ENCODE results near the gene SMCO1.
"Not testable (repeated sequence)": the region's sequence is repeated elsewhere in the genome, so short reads cannot be mapped to it uniquely, and the experiment has no call there.

The SMCO1 gene

GRCh38 chr3:196519718-196520082, 4.6 kb upstream of the SMCO1 start:
- DNase-seq, result no peak

GRCh38 chr3:196518966-196519717, 4.0 kb upstream of the SMCO1 start:
- no peak for DNase-seq

- peak; percentile 23 for DNase-seq
Measured at GRCh38 chr3:196517919-196518318, 2.8 kb upstream of the SMCO1 start.

GRCh38 chr3:196517162-196517800, 2.1 kb upstream of the SMCO1 start:
- DNase-seq, result no peak

- no peak for DNase-seq
Measured at GRCh38 chr3:196514350-196514716, 813 bp downstream of the SMCO1 start.

- no peak for DNase-seq
Measured at GRCh38 chr3:196513697-196514349, 1.3 kb downstream of the SMCO1 start.

- not testable (repeated sequence) for DNase-seq
Measured at GRCh38 chr3:196511646-196512425, 3.3 kb downstream of the SMCO1 start.

GRCh38 chr3:196511108-196511507, 4.0 kb downstream of the SMCO1 start:
- DNase-seq, result not testable (repeated sequence)

GRCh38 chr3:196506687-196507086, 8.5 kb downstream of the SMCO1 start:
- DNase-seq, result no peak

- no peak for DNase-seq
Measured at GRCh38 chr3:196504556-196504955, 10.6 kb downstream of the SMCO1 start.

GRCh38 chr3:196504077-196504398, 11.1 kb downstream of the SMCO1 start:
- not testable (repeated sequence) for DNase-seq

- DNase-seq, result peak; percentile 55
Measured at GRCh38 chr3:196503196-196504076, 11.7 kb downstream of the SMCO1 start, which contains the start of gene RNF168. Gene RNF168 (minus strand): TSS chr3:196503768. CDS start chr3:196503173, 595 bp downstream.

- no peak for DNase-seq
Measured at GRCh38 chr3:196502775-196503195, 12.4 kb downstream of the SMCO1 start.

GRCh38 chr3:196501316-196502044, 13.7 kb downstream of the SMCO1 start:
- DNase-seq, result no peak

GRCh38 chr3:196499807-196500524, 15.2 kb downstream of the SMCO1 start:
- DNase-seq, result no peak

GRCh38 chr3:196499061-196499460, 16.1 kb downstream of the SMCO1 start:
- no peak for DNase-seq

GRCh38 chr3:196498297-196498696, 16.8 kb downstream of the SMCO1 start:
- no peak for DNase-seq

GRCh38 chr3:196496183-196496582, 19.0 kb downstream of the SMCO1 start:
- no peak for DNase-seq

GRCh38 chr3:196493292-196493691, 21.9 kb downstream of the SMCO1 start:
- DNase-seq, result no peak

- DNase-seq, result no peak
Measured at GRCh38 chr3:196492080-196492479, 23.1 kb downstream of the SMCO1 start.

- no peak for DNase-seq
Measured at GRCh38 chr3:196489747-196490146, 25.4 kb downstream of the SMCO1 start.
